Osteocyte (in vitro differentiated cells): ENCODE measurements around the gene PALM. TPM values are rescaled to one million over a fixed set of nuclear protein-coding genes. Genes with fewer than 3 reads are reported as not detected.
A peak's percentile ranks its signal among the peaks of the same experiment; 100 is the strongest.

Source experiments
- DNase-seq: peaks from one replicate; pipeline ENCODE4 v3.0.0; 2021; ENCODE audit warnings: mixed read lengths; ENCODE audit not compliant: unreplicated experiment; ENCODE audit errors: extremely low spot score
- H3K27ac Mint-ChIP-seq: one replicate; pipeline ENCODE4 v1.8.0; 2021; ENCODE audit warnings: mild to moderate bottlenecking, mixed read lengths; ENCODE audit not compliant: unreplicated experiment
- H3K27me3 Mint-ChIP-seq: one replicate; pipeline ENCODE4 v1.8.0; 2021; ENCODE audit warnings: mixed read lengths; ENCODE audit not compliant: unreplicated experiment
- H3K36me3 Mint-ChIP-seq: one replicate; pipeline ENCODE4 v1.8.0; 2021; ENCODE audit warnings: mixed read lengths; ENCODE audit not compliant: unreplicated experiment
- H3K4me1 Mint-ChIP-seq: one replicate; pipeline ENCODE4 v1.8.0; 2021; ENCODE audit warnings: mixed read lengths; ENCODE audit not compliant: unreplicated experiment
- H3K4me3 Mint-ChIP-seq: one replicate; pipeline ENCODE4 v1.8.0; 2021; ENCODE audit warnings: mild to moderate bottlenecking, moderate library complexity, mixed read lengths; ENCODE audit not compliant: unreplicated experiment
- H3K9me3 Mint-ChIP-seq: one replicate; pipeline ENCODE4 v1.8.0; 2021; ENCODE audit warnings: mixed read lengths; ENCODE audit not compliant: unreplicated experiment
- CTCF ChIP-seq: fragments of 200-600 bp; sonication (generic); IDR thresholded peaks from 2 replicates; pipeline ENCODE4 v1.5.0; 2021; ENCODE audit warnings: antibody characterized with exemption, mild to moderate bottlenecking, moderate library complexity
- total RNA-seq: library from RNA; stranded (reverse); gene quantifications from 2 replicates; pipeline ENCODE4 v1.2.1, GENCODE V29; 2021

PALM gene
- total RNA-seq, 1 donor from 2014 or later, result 236 TPM

- no peaks in the 10 kb centered on the region for H3K36me3 Mint-ChIP-seq
- H3K9me3 Mint-ChIP-seq, result no peaks in the 10 kb centered on the region
- H3K4me3 Mint-ChIP-seq, result no peak overlapping the region
- H3K27me3 Mint-ChIP-seq, result no peaks in the 10 kb centered on the region
- no peak for DNase-seq
- peak overlapping the region; percentile 98 for H3K27ac Mint-ChIP-seq
- peaks cover 58% of the 10 kb centered on the region for H3K4me1 Mint-ChIP-seq
- no peak for TF ChIP-seq CTCF
These were observed 72.2 kb downstream of the PALM start for GRCh38 chr19:780935-781334.

GRCh38 chr19:781800-782184 is 73.1 kb downstream of the PALM start:
- Mint-ChIP-seq H3K9me3 (no peaks in the 10 kb centered on the region), H3K36me3 (no peaks in the 10 kb centered on the region), H3K27ac (peak overlapping the region; percentile 98), H3K27me3 (no peaks in the 10 kb centered on the region), H3K4me3 (peak overlapping the region; percentile 75), H3K4me1 (peaks cover 55% of the 10 kb centered on the region)
- no peak for DNase-seq
- no peak for TF ChIP-seq CTCF

DNA sequence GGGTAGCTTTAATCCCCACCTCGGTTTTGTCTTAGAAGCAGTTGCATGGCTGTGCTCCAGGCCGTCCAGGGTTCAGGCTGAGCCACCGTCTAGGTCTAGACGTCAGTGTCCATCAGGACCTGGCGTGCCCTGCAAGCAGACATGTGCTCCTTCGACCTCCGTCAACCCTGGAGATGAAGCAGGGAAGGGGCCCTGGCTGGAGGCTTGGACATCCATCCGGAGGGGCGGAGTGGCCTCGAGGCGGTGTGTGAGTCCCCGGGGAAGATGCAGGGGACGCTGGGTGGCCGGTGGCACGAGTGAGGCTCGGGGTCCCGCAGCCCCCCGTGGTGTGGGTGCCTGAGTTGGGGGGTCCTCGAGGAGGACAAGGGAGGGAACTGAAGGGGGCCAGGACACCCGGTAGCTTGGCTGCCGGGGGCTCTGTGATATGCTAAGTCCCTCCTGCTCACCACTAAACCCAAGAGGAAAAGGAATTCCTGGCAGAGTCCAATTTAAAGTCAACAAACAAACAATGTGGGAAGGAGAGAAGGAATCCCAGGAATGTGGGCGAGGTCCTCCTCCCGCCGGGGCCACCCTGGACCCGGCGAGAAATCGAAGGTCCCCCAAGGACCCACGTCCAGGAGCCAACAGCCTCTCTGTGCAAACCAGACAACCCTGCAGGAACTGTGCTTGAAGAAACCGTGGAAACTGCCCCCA is 73.6 kb downstream of the PALM start:
- peak overlapping the region; percentile 98 for H3K27ac Mint-ChIP-seq
- TF ChIP-seq CTCF, result no peak
- H3K4me3 Mint-ChIP-seq, result peak overlapping the region; percentile 75
- no peaks in the 10 kb centered on the region for H3K27me3 Mint-ChIP-seq
- no peaks in the 10 kb centered on the region for H3K36me3 Mint-ChIP-seq
- no peaks in the 10 kb centered on the region for H3K9me3 Mint-ChIP-seq
- H3K4me1 Mint-ChIP-seq, result peaks cover 57% of the 10 kb centered on the region
- no peak for DNase-seq

GRCh38 chr19:782878-783668 is 74.3 kb downstream of the PALM start:
- no peak for TF ChIP-seq CTCF
- Mint-ChIP-seq H3K36me3 (no peaks in the 10 kb centered on the region), H3K27me3 (no peaks in the 10 kb centered on the region), H3K27ac (peak overlapping the region; percentile 98), H3K4me3 (peak overlapping the region; percentile 75), H3K9me3 (no peaks in the 10 kb centered on the region), H3K4me1 (peaks cover 57% of the 10 kb centered on the region)
- no peak for DNase-seq

GRCh38 chr19:784541-784940 is 75.8 kb downstream of the PALM start:
- peaks cover 59% of the 10 kb centered on the region for H3K4me1 Mint-ChIP-seq
- peak overlapping the region; percentile 69 for H3K27ac Mint-ChIP-seq
- H3K4me3 Mint-ChIP-seq, result peak overlapping the region; percentile 40
- DNase-seq, result no peak
- no peaks in the 10 kb centered on the region for H3K36me3 Mint-ChIP-seq
- H3K27me3 Mint-ChIP-seq, result no peaks in the 10 kb centered on the region
- TF ChIP-seq CTCF, result no peak
- H3K9me3 Mint-ChIP-seq, result no peaks in the 10 kb centered on the region
